HTR-8/SVneo (cell line): ENCODE data around the gene TMEM59.

Experiments used
- DNase-seq: peaks from one replicate; pipeline ENCODE4 v3.0.0; 2011; ENCODE audit warnings: low spot score, mixed read lengths; ENCODE audit not compliant: insufficient read length
- FAIRE-seq: peaks from 2 replicates; lab custom pipeline; 2011; peaks lifted over from hg19 to GRCh38; lab: Jason Lieb, UNC

Gene TMEM59

DNA sequence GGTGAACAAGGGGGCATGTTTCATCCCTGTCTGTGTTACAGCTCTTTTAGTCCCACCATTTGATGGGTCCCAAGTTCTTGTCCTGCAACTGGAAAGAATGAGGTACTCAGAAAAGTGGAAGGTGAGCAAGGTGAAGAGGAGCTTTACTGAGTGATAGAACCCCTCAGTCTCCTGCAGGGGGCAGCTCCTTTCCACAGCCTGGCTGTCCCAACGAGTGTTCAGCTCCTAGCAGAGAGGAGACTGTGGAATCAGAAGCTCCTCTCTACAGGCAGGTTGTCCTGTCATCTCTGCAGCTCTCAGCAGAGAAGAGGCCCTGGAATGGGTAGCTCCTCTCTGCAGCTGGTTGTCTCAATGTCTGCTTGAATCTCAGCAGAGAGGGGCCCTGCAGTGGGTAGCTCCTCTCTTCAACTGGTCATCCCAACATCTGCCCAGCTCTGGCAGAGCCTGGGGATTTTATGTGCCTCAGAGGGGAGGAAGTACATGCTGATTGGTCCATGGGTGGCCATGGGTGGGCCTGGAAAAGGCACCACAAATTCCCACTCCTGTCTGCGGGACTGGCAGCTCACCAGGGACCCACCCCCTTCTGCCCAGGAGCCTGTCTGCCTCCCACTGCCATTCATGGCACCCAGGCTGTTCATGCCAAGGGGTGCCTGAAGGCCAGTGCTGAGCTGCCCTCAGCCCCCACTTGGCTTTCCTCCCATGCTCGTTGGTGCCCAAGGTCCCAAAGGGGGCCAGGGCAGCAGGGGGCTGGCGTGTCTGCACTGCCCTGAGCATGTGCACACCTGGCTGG, 60.7 kb downstream of the TMEM59 start:
- DNase-seq, result no peak
- no peak for FAIRE-seq

DNA sequence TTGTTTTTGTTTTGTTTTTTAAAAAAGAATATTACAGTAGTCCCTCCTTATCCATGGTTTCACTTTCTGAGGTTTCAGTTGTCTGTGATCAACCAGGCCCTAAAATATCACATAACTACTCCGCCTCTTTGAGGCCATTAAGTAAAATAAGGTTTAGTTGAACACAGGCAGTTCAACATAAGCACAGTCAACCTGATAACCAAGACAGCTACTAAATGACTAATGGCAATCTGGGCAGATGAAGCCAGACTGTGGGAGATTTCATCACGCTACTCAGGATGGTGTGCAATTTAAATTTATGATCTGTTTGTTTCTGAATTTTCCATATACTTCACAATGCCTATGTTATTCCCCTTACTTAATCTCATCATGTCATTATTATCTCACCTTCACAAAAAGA, 65.1 kb downstream of the TMEM59 start:
- DNase-seq (no peak), FAIRE-seq (peak; percentile 9)

DNA sequence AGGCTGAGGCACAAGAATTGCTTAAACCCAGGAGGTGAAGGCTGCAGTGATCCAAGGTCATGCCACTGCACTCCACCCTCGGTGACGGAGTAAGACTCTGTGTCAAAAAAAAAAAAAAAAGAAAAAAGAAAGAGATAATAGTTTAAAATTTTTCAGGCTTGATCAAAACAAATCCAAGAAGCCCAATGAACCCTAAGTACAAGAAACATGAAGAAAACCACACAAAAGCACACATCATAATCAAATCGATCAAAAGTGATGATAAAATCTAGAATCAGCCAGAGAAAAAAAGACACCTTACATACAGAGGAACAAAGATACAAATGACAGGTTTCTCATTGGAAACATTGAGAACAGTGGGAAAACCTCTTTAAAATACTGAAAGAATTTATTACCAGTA, 66.5 kb downstream of the TMEM59 start:
- FAIRE-seq (no peak), DNase-seq (no peak)

DNA sequence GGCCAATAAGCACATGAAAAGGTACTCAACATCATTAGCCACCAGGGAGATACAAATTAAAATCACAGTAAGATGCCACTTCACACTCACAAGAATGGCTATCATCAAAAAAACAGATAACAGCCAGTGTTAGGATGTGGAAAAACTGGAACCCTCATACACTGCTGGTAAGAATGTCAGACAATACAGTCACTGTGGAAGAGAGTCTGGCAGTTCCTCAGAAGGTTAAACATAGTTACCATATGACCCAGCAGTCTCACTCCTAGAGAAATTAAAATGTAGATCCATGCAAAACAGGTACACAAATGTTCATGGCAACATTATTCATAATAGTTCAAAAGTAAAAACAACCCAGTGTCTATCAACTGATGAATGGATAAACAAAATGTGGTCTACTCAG, 68.3 kb downstream of the TMEM59 start:
- DNase-seq, result no peak
- no peak for FAIRE-seq

DNA sequence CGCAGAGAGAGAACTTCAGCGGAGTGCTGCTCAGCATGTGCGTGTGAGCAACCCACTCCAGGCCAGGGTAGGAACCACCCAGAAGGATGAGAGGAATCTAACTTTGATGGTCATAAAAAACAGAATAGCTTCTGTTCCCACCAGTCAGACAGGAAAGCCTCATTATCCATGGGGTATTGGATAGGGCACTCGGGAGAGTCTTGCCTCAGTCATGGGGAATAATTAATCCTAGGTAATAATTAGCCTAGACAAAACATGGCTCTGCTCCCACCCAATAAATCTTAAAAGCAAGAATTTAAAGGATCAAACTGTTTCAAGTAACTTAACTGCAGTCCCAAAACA, 70.3 kb downstream of the TMEM59 start:
- FAIRE-seq, result no peak
- DNase-seq, result no peak

DNA sequence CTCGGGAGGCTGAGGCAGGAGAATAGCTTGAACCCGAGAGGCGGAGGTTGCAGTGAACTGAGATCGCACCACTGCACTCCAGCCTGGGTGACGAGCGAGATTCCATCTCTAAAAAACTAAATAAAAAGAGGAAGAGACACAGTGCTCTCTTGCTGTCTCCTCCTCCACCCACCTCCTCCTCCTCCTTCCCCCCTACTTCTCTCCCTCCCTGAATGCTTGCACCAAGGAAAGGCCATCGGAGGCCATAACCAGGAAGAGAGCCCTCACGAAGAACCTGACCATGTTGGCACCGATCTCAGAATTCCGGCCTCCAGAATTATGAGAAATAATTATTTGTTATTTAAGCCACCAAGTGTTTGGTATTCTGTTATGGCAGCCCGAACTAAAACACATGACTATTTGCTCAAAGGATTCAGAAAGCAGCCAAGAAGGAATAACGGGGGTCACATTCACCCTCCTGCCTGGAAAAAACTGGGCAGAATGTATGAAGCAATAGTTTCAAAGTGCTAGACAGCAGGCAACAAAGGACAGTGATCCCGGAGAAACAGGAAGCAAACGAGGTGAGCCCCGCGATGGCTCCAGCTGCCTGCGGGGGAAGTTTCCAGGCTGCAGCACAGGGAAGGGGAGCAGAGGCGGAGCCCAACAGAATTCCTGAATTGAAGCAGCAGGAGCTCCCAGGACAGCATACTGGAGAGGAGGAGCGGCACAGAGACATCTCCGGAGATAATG, 70.8 kb downstream of the TMEM59 start:
- no peak for FAIRE-seq

DNA sequence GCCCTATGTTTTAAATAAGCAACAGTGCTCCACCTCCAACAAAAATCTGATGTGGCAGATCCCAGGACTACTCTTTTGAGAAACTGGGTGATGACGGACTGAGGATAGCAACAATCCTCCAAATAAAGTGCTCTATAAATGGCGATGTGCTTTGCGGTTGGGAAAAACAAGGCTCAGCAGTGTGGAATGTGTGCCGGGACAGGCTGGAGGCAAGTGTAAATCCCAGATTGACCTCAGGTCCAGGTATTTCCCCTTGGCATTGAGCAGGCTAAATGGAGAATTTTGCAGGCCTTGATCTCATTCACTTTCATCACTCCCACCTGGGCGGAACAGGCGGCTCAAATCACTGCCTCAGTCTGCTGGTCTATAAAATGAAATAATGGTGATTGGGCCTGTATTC, 71.8 kb downstream of the TMEM59 start:
- DNase-seq (no peak), FAIRE-seq (no peak)

More for the DNA sequence above, 70.8 kb downstream of the TMEM59 start:
- DNase-seq, result peak; percentile 28

DNA sequence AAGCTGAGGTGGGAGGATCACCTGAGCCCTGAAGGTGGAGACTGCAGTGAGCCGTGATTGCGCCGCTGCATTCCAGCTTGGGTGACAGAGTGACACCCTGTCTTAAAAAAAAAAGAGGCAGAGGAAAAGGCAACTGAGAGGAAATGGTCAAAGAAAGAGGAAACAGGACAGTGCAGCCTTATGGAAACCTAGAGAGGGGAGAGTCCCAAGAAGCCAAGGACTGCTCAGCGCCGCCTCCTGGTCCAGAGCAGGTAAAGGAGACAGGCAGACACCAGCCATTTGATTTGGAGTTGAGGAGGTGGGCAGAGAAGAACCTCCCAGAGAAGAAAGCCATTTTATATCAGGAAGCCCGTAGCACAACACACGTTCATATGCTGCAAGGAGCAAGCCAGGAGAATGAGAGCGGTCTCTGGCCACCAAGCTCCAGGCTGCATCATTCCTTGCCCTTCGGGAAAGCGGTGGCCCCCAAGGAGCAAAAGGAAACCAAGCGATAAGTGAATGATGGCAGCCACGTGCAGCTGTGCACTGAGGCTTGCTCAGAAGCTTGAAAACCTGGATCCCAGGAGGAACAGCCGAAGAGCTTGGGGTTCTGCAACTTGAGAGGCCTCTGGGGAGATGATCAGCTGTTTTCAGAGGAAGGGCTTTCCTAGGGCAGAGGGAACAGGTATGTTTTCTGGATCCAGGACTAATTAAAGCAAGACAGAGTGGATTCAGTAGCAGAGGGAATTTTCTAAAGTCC, 73.1 kb downstream of the TMEM59 start:
- no peak for FAIRE-seq
- DNase-seq, result no peak
